ENCODE measurements around the gene PODN.

The PODN gene

DNA sequence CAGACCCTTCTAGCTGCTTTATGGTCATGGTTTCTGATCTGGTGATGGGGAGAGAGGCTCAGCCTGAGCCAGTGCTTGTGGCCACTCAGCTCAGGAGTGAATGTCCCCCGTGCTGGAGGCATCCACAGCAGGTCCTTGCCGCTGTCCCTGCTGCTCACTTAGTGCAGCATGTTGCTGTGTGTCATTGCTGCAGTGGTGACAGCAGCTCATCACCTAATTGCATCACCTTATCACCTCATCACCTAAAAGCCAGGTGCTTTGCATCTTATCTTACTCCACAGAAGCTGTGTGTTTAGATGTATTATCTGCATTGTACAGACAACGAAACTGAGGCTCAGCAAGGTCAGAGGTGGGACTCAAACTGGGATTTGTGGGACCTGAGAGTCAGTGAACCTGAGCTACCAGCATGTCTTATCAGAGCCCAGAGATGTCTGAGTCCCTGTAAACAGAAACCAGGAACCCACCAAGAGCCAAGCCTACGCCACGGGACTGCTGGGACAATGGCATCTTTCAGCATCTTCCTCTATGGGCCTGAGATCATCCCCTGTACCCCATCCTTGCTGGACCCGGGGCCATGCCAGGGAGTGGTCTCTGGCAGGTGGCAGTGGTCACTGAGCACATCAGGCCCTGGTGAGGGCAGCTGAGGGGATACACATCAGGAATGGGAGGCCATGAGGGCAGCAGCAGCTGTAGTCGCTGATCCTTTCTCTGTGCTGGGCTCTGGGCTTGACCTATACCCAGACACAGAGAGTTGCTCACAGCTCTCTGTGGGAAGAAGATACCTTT is 6.5 kb downstream of the PODN start:
- no peaks in the 10 kb centered on the region for H3K9me2 ChIP-seq (ENCODE audit: low read depth, low read length)
- H3K27me3 ChIP-seq (ENCODE audit: insufficient read depth, low read length): 0 out of 2 replicates have a peak, but pooled peaks cover 5% of the 10 kb centered on the region
- no peak for TF ChIP-seq EZH2 (IDR thresholded peaks at IDR 0.05; ENCODE audit: borderline replicate concordance, low read length)
- no peak for TF ChIP-seq CTCF (IDR thresholded peaks at IDR 0.05; ENCODE audit: low read length)
- H3K27ac ChIP-seq (ENCODE audit: low read depth, low read length, poor library complexity, severe bottlenecking): no peak overlapping the region
- H3K9ac ChIP-seq (ENCODE audit: low read length): no peak overlapping the region
- H2AFZ ChIP-seq (ENCODE audit: low read length): no peak overlapping the region
- H3K36me3 ChIP-seq (ENCODE audit: insufficient read depth, low read length): no peaks in the 10 kb centered on the region
- no peaks in the 10 kb centered on the region for H3K9me3 ChIP-seq (ENCODE audit: low read length)
- H4K20me1 ChIP-seq (ENCODE audit: insufficient read depth, low read length): no peaks in the 10 kb centered on the region
- no peak overlapping the region for H3K4me3 ChIP-seq (ENCODE audit: low read depth, low read length, poor library complexity, severe bottlenecking)
- no peaks in the 10 kb centered on the region for H3K4me1 ChIP-seq (ENCODE audit: insufficient read depth, low read length, severe bottlenecking)
- no peak overlapping the region for H3K4me2 ChIP-seq (ENCODE audit: low read length)
- H3F3A ChIP-seq (ENCODE audit: insufficient read depth, low read length): no peaks in the 10 kb centered on the region
- H3K79me2 ChIP-seq (ENCODE audit: insufficient read depth, low read length): no peaks in the 10 kb centered on the region

DNA sequence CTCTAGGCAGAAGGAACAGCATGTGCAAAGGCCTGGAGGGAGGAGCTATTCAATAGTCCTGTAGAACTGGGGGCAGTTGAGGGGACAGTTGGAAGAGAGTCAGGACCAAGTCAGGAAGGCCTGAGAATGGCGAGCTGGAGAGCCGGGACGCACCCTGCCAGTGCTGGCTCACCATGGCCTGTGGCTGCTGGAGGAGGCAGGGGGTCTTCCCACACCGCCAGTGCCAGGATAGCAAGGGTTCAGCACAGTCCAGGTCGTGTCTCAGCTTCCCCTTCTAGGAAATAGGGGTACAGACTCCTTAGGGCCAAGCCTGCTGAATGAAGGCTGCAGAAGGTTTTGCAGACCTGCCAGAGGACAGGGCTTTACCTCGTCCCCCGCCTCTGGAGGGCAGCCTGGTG is 7.3 kb downstream of the PODN start:
- H3K9me2 ChIP-seq (ENCODE audit: low read depth, low read length): no peaks in the 10 kb centered on the region
- H3K36me3 ChIP-seq (ENCODE audit: insufficient read depth, low read length): no peaks in the 10 kb centered on the region
- no peaks in the 10 kb centered on the region for H3K79me2 ChIP-seq (ENCODE audit: insufficient read depth, low read length)
- H3K9me3 ChIP-seq (ENCODE audit: low read length): no peaks in the 10 kb centered on the region
- H3K27ac ChIP-seq (ENCODE audit: low read depth, low read length, poor library complexity, severe bottlenecking): no peak overlapping the region
- no peak overlapping the region for H2AFZ ChIP-seq (ENCODE audit: low read length)
- no peak overlapping the region for H3K4me3 ChIP-seq (ENCODE audit: low read depth, low read length, poor library complexity, severe bottlenecking)
- no peak overlapping the region for H3K4me2 ChIP-seq (ENCODE audit: low read length)
- TF ChIP-seq EZH2 (IDR thresholded peaks at IDR 0.05; ENCODE audit: borderline replicate concordance, low read length) (no peak), CTCF (IDR thresholded peaks at IDR 0.05; ENCODE audit: low read length) (no peak)
- no peaks in the 10 kb centered on the region for H3K4me1 ChIP-seq (ENCODE audit: insufficient read depth, low read length, severe bottlenecking)
- H3K9ac ChIP-seq (ENCODE audit: low read length): no peak overlapping the region
- H3K27me3 ChIP-seq (ENCODE audit: insufficient read depth, low read length): 0 out of 2 replicates have a peak, but pooled peaks cover 5% of the 10 kb centered on the region
- H4K20me1 ChIP-seq (ENCODE audit: insufficient read depth, low read length): no peaks in the 10 kb centered on the region
- H3F3A ChIP-seq (ENCODE audit: insufficient read depth, low read length): no peaks in the 10 kb centered on the region

DNA sequence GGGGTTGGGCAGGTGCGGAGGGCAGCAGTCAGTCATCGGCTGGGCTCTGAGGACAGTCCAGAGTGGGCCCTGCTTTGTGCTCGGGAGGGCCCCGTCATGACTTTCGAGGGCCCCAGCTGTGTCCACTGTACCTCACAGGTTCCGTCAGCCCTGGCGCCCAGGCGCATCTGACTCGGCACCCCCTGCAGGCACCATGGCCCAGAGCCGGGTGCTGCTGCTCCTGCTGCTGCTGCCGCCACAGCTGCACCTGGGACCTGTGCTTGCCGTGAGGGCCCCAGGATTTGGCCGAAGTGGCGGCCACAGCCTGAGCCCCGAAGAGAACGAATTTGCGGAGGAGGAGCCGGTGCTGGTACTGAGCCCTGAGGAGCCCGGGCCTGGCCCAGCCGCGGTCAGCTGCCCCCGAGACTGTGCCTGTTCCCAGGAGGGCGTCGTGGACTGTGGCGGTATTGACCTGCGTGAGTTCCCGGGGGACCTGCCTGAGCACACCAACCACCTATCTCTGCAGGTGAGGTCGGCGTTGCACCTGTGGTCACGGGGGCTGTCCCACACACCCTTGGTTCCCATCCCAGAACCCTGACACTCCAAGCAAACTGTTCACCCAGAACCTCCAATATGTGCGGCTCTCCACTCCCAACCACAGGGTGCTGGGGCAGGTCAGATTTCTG is 7.8 kb downstream of the PODN start:
- Histone ChIP-seq H3K4me2 (ENCODE audit: low read length) (no peak overlapping the region), H4K20me1 (ENCODE audit: insufficient read depth, low read length) (no peaks in the 10 kb centered on the region), H3K27me3 (ENCODE audit: insufficient read depth, low read length) (0 out of 2 replicates have a peak, but pooled peaks cover 5% of the 10 kb centered on the region), H3K9me2 (ENCODE audit: low read depth, low read length) (no peaks in the 10 kb centered on the region), H3K4me3 (ENCODE audit: low read depth, low read length, poor library complexity, severe bottlenecking) (no peak overlapping the region), H3K36me3 (ENCODE audit: insufficient read depth, low read length) (no peaks in the 10 kb centered on the region), H3K9ac (ENCODE audit: low read length) (no peak overlapping the region), H3K9me3 (ENCODE audit: low read length) (no peaks in the 10 kb centered on the region), H3F3A (ENCODE audit: insufficient read depth, low read length) (no peaks in the 10 kb centered on the region), H3K4me1 (ENCODE audit: insufficient read depth, low read length, severe bottlenecking) (no peaks in the 10 kb centered on the region), H2AFZ (ENCODE audit: low read length) (no peak overlapping the region), H3K79me2 (ENCODE audit: insufficient read depth, low read length) (no peaks in the 10 kb centered on the region), H3K27ac (ENCODE audit: low read depth, low read length, poor library complexity, severe bottlenecking) (no peak overlapping the region)
- TF ChIP-seq CTCF (IDR thresholded peaks at IDR 0.05; ENCODE audit: low read length): no peak

Measured in OCI-LY1 (cell line).